GM21529 (cell line): ENCODE measurements around the gene GPR146.
"Not testable (repeated sequence)": the region's sequence is repeated elsewhere in the genome, so short reads cannot be mapped to it uniquely, and the experiment has no call there.

Experiments
- ATAC-seq: cut with Tn5 transposase; IDR thresholded peaks from one replicate; pipeline ENCODE4 v1.9.1; 2021; ENCODE audit not compliant: unreplicated experiment

GPR146 gene

DNA sequence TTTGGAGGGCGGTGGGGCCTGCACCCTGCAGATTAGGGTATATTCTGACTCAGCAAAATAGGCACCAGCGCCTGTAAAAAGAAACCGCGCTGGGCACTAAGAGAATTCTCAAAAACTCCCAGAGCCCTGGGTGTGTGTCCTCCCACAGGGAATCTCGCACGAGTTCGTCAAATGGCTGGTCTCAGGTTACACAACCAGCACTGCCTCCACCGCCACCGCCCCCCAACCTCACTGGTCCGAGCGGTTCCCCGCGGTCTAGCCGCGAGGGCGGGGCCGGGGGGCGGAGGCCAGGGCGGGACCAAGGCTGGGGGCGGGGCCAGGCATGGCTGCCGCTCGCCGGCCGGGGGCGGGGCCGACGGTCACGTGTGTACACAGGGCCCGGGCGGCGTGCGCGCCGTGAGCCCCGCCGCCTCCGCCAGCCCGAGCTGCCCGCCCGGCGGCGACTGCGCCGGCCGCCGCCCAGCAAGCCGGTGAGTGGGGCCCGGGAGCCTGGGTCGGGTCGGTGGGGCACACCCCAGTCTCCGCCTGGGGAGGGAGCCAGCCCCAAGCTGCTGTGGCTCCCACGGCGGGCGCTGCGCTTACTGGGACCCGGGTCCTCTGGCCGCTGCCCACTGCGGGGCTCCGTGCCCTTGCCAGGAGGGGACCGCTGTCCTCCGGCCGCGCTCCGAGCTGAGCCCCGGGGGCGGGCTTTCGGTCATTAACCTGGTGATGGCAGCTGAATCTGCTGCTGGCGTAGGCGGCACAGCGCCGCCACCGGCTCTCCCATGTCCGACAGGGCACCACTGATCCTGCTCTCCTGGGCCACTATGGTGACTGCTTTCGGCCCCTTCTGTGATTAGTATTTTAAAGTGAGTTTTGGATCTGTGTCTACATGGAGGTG, at the start of gene GPR146:
GPR146 (plus strand) TSS at position 358 of the 880 bp plus-strand sequence. CDS start 12,970 bp downstream, outside the sequence.
- peak; percentile 92 for ATAC-seq

DNA sequence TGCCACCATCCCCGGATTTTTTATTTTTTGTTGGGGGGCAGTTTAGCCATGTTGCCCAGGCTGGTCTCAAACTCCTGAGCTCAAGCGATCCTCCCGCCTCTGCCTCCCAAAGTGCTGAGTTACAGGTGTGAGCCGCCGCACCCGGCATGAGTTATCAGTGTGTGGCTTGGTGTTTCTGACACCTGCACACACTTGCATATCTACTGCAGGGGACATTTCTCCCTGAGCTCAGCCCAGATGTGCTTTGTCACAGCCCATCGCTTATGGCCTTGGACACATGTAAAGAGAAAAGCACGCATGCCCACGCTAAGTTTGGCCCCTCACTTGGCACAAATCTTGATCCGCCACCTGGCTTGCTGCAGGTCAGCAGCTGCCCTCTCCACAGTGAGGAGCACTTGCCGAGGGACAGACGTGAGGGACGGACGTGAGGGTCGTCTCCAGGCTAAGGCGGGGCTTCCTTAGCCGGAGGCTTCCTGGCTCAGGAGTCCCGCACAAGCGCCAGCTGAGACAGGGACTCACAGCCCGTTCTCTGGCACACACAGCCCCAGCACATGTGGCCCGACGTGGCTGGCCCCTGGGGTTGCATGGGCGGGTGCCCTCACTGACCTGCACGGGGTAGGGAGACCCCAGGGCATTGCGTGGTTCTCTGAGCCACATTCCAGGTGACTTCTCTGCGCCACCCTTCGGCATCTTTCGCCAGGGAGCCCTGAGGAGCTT, 49.6 kb upstream of the GPR146 start:
- ATAC-seq, result no peak

DNA sequence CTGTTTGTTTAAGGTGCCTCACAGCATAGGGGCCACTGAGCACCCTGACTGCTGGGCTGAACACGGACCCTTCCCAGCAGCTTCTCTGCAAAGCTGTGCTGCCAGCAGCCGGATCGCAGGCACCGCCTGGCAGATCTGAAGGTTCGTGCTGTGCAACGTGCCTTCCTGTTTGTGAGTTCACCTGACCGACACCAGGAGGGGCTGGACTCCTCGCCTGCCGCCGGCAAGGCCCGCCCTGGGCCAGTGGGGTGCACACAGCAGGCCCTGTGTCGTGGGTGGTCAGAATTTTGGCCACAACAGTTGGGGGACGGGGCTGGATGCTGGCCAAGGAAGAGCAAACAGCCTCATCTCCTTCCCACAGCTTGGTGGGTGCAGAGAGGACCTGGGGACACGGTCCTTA, 48.8 kb upstream of the GPR146 start:
- ATAC-seq, result no peak

GRCh38 chr7:996079-996872, 48.1 kb upstream of the GPR146 start:
- no peak for ATAC-seq

DNA sequence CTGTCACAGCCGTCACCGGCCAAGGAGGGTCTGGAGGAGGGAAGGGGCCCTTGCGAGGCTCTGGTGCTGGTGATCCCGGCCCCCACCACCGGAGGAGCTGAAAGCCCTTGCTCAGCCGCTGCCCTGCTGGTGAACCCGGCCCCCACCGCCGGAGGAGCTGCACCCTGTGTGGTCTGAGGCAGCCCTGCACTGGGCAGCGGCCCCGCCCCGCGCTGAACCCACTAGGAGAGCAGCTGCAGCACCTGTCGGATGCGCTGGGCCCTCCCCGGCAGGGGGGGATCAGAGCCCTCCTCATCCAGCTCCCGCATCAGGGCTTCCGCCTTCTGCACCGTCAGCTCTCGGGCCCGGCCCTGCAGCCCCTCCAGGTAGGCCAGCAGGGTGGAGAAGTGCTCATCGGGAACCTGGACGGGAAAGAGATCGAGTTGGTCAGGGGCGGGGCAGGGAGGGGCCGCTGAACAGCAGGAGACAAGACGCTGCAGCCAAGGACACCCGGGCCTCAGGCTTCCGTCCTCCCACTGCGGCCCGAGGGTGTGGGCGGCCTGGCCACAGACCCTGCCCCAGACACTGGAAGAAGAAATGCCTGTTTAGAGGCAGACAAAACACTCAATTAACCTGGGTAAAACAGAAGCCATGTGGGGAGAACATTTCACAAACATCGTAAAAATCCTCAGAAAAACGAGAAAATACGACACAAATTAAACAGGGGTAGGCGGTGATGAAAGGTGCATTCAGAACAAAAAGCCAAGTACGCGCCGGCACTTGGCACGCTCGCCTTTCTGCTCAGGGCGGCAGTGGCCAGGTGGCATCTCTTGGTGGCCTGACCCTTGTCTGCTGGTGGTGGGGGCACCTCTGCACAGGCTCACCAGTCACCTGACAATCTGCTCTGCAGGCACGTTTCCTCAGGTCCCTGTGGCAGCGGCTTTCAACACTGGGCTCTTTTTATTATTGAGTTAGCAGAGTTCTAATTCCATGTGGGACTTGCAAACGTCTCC, 46.6 kb upstream of the GPR146 start:
- no peak for ATAC-seq

GRCh38 chr7:999149-999879, 45.0 kb upstream of the GPR146 start:
- no peak for ATAC-seq

GRCh38 chr7:999941-1000935, 44.1 kb upstream of the GPR146 start:
- no peak for ATAC-seq

DNA sequence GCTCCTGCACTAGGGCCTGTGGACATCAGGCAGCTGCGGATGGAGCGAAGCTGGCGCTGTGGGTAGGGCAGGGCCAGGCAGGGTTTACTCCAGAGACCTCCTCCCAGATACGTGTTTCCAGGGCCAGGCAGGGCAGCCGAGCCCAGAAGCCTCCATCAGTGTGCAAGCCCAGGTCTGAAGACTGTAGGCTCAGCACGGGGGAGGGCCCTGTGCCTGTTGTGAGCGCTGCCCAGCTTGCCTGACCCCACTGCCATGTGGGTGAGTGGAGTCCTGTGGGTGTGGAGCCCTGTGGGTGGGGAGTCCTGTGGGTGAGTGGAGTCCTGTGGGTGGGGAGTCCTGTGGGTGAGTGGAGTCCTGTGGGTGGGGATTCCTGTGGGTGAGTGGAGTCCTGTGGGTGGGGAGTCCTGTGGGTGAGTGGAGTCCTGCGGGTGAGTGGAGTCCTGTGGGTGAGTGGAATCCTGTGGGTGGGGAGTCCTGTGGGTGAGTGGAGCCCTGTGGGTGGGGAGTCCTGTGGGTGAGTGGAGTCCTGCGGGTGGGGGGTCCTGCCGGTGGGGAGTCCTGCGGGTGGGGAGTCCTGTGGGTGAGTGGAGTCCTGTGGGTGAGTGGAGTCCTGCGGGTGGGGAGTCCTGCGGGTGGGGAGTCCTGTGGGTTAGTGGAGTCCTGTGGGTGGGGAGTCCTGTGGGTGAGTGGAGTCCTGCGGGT, 43.1 kb upstream of the GPR146 start:
- ATAC-seq, result not testable (repeated sequence)

GRCh38 chr7:1002026-1002425, 42.3 kb upstream of the GPR146 start:
- not testable (repeated sequence) for ATAC-seq

DNA sequence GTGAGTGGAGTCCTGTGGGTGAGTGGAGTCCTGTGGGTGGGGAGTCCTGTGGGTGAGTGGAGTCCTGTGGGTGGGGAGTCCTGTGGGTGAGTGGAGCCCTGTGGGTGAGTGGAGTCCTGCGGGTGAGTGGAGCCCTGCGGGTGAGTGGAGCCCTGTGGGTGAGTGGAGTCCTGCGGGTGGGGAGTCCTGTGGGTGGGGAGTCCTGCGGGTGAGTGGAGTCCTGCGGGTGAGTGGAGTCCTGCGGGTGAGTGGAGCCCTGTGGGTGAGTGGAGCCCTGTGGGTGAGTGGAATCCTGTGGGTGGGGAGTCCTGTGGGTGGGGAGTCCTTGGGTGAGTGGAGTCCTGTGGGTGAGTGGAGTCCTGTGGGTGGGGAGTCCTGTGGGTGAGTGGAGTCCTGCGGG, 41.9 kb upstream of the GPR146 start:
- ATAC-seq, result not testable (repeated sequence)

- no peak for ATAC-seq
These were observed 40.1 kb upstream of the GPR146 start for GRCh38 chr7:1004018-1004852.

- no peak for ATAC-seq
These were observed 39.0 kb upstream of the GPR146 start for GRCh38 chr7:1005303-1005702.

- ATAC-seq, result no peak
These were observed 36.4 kb upstream of the GPR146 start for GRCh38 chr7:1007901-1008300.

GRCh38 chr7:1008733-1009363, 35.5 kb upstream of the GPR146 start:
- no peak for ATAC-seq

DNA sequence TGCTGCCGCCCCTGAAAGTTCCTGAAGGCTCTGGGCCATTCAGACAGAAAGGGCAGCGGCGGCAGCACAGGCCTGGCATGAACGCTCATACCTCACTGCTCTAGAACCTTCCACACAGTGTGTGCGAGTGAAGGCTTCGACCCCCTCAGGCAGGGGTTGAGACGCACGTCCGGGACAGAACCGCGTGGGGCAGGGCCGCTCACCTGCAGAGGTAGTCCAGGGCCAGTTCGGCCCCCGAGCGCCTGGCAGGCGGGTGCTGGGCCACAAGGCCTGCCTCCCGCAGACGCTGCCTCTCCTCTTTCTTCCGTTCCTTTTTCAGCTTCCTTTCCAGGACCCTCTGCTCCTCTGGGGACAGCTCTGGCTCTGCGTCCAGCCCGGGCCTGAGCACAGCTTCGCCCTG, 34.6 kb upstream of the GPR146 start:
- no peak for ATAC-seq

- ATAC-seq, result no peak
These were observed 34.1 kb upstream of the GPR146 start for GRCh38 chr7:1010226-1010625.
